C1 segment of cervical spinal cord (tissue), 14 donors: ENCODE measurements around the gene PYROXD2.
"Not testable (repeated sequence)": the region's sequence is repeated elsewhere in the genome, so short reads cannot be mapped to it uniquely, and the experiment has no call there.

Source experiments
- DNase-seq, 14 donors: peaks; one replicate each; lab custom pipeline; 2025; lab: John Stamatoyannopoulos, UW

The PYROXD2 gene

GRCh38 chr10:98368644-98369043 lies 46.3 kb downstream of the PYROXD2 start:
- DNase-seq = no peak

- DNase-seq = peak in 8 of 14 donors; percentile 13 to 90 (median 39)
These were observed 47.2 kb downstream of the PYROXD2 start for GRCh38 chr10:98367604-98368451.

GRCh38 chr10:98366062-98366530 lies 48.9 kb downstream of the PYROXD2 start:
- no peak for DNase-seq

GRCh38 chr10:98365406-98366061 lies 49.4 kb downstream of the PYROXD2 start:
- DNase-seq = no peak

GRCh38 chr10:98364432-98365102 lies 50.4 kb downstream of the PYROXD2 start:
- DNase-seq = no peak

GRCh38 chr10:98363220-98363619 lies 51.8 kb downstream of the PYROXD2 start:
- no peak for DNase-seq

- DNase-seq = peak in 11 of 14 donors; percentile 14 to 98 (median 54)
These were observed 53.6 kb downstream of the PYROXD2 start for GRCh38 chr10:98361131-98362025.

GRCh38 chr10:98357194-98357822 lies 57.7 kb downstream of the PYROXD2 start:
- no peak for DNase-seq

- DNase-seq = peak in 1 of 14 donors; percentile 27
These were observed 60.5 kb downstream of the PYROXD2 start for GRCh38 chr10:98354491-98354890.

GRCh38 chr10:98353170-98353569 lies 61.8 kb downstream of the PYROXD2 start:
- no peak for DNase-seq

GRCh38 chr10:98351831-98352402 lies 63.1 kb downstream of the PYROXD2 start:
- no peak for DNase-seq

GRCh38 chr10:98349508-98349922 lies 65.5 kb downstream of the PYROXD2 start:
- DNase-seq = no peak

- DNase-seq = no peak
These were observed 68.1 kb downstream of the PYROXD2 start for GRCh38 chr10:98346847-98347246.

- no peak for DNase-seq
These were observed 70.4 kb downstream of the PYROXD2 start for GRCh38 chr10:98344589-98345038.

GRCh38 chr10:98341701-98342100 lies 73.3 kb downstream of the PYROXD2 start:
- DNase-seq = not testable (repeated sequence)

- peak in 1 of 14 donors; percentile 42 for DNase-seq
These were observed 74.1 kb downstream of the PYROXD2 start for GRCh38 chr10:98340940-98341310.

GRCh38 chr10:98340261-98340939 lies 74.6 kb downstream of the PYROXD2 start:
- peak in 1 of 14 donors; percentile 96 for DNase-seq

GRCh38 chr10:98339799-98340198 lies 75.2 kb downstream of the PYROXD2 start:
- DNase-seq = no peak

GRCh38 chr10:98338896-98339295 lies 76.1 kb downstream of the PYROXD2 start:
- no peak for DNase-seq

GRCh38 chr10:98338318-98338717 lies 76.7 kb downstream of the PYROXD2 start:
- DNase-seq = peak in 1 of 14 donors; percentile 34
